Aortic smooth muscle cell (primary cell): Measurements from ENCODE around the gene ZNF428. TPM values are rescaled to one million over a fixed set of nuclear protein-coding genes. Genes with fewer than 3 reads are reported as not detected.

Experiments used
- total RNA-seq: library from RNA; depleted of rRNA; stranded (reverse); fragments of >200 nt; gene quantifications from 2 replicates; pipeline ENCODE4 v1.2.3, GENCODE V29; 2014

Gene ZNF428, protein sequence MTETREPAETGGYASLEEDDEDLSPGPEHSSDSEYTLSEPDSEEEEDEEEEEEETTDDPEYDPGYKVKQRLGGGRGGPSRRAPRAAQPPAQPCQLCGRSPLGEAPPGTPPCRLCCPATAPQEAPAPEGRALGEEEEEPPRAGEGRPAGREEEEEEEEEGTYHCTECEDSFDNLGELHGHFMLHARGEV
- total RNA-seq, result 39.4 and 43.3 TPM in 2 replicates

DNA sequence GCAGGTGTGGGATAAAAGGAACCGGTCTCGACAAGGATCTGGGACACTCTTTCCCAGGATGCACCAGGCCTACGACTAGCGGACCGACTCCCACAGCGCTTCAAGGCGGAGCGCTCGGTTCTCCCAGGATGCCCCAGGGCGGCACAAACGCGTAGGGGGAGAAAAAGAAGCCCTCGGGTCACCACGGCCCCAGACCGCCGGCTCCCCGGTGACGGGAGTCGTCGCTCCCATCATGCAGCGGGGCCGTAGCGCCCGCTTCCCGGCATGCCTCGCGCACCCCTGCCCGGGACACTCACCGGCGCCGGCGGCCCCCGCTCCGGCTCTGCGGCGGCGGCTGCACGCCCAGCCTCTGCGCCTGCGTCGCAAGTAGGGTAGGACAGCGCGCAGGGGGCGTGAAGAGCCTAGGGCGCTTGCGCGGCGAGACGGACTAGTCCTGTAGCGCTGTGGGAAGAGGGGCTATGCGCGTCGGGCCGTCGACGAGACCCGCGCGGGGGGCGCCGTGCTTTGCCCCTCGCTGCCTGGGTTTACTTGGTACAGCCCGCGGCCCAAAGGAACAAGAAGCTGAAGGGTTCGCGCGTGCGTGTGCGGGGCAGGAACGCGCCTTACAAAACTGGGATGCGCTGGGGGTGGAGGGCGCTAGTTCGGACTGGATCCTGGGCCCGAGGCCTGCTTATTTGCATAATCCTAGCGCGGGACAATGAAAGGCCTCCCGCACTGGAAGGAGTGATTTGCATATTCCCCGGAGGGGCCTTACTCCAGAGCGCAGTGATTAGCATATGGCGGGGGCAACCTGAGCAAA is at the start of gene ZNF428:
Gene ZNF428 (minus strand): TSS at position 368 of the 799 bp plus-strand sequence. CDS start 5,325 bp downstream, outside the sequence.

GRCh38 chr19:43639519-43640423 is 20.3 kb upstream of the ZNF428 start, which contains the start of gene CADM4:
Gene CADM4 (minus strand): TSS chr19:43639850. CDS start chr19:43639790, 60 bp downstream.

GRCh38 chr19:43611788-43612187 is 7.6 kb downstream of the ZNF428 start, which contains the start of gene SRRM5:
Gene SRRM5 (plus strand): TSS chr19:43612088. CDS start chr19:43612122, 34 bp downstream.

DNA sequence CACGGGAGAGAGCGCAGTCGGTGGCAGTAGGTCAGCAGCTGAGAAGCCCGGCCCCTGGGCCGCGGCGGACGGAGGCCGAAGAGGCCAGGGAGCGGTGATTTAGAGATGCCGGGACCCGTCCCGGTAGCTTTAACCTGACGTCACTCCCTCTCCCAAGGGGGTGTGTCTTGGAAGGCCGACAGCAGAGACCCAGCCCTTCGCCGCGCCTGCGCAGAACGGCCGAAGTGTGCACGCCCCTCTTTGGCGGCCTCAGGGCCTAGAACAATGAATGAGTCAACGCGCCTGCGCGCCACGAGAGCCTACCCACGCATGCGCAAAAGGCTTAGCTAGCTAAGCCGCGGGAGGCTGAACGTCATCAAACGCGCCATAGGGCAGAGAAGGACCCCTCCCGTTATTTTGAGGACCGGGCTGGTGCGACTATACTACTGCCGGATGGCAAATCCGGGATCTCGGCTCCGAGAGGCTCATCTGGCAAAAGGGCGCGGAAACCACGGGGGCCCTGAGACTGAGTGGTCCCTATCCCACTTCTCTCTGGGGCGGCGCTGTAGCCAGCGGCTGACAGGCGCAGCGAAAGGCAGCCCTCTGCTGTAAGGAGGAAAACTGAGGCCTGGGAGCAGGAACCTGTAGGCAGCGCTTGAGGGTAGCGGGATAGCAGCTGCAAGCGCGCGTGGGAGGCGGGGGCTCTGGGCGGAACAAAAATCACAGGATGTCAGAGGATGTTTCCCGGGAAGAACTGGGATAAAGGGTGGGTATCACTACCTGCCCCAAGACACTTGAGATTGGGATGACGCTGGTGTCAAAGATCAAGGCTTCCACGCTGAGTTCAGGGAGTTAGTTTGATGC is 23.2 kb downstream of the ZNF428 start, which contains the start of the genes IRGQ and ZNF576:
Gene IRGQ (minus strand): TSS at position 136 of the 843 bp plus-strand sequence. CDS start 796 bp downstream, outside the sequence.
Gene ZNF576 (plus strand): TSS at position 597 of the 843 bp plus-strand sequence. CDS start 514 bp downstream, outside the sequence.

DNA sequence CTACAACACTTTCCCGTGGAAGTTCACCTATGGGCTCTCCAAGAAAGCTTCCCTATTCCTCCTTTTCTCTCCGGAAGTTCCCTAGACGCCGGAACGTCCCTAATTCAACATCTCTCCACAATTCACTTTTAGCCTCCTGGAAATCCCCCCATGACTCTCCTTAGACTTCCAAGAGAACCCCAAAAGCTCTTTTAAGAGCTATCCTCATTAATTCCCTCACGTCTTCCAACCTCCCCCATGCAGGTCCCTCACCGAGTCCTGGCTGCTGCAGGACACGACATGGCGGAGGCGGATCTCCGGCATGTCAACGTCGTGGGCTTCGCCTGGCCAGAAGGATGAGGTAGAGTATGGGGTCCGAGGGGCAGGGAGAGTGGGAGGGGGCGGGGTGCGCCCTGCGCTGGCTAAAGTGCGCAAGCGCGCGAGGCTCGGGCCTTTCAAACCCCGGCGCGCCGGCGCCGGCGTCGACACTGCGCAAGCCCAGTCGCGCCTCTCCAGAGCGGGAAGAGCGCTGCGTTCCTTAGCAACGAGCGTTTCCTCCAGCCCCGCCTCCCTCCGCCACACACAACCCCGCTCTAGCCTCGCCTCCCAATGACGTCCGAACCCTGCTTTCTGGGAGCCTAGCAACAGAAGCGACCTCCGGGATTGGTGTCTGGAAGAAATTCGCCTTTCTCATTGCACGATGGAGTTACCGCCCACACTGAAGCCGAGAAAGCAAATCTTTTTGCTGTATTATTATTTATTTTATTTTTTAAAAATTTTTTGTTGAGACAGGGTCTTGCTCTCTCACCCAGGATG is 44.1 kb downstream of the ZNF428 start, which contains the start of the genes PINLYP and XRCC1:
Gene PINLYP (plus strand): TSS at position 646 of the 795 bp plus-strand sequence. CDS start 1,391 bp downstream, outside the sequence.
Gene XRCC1 (minus strand): TSS at position 372 of the 795 bp plus-strand sequence. CDS start 69 bp downstream, at position 303.

Other genes starting within 250 kb of the ZNF428 start
- not detected in 2 replicates for gene TEX101, start 204.7 kb downstream of the ZNF428 start, total RNA-seq
- gene LYPD3, start 154.0 kb downstream of the ZNF428 start, total RNA-seq, result 0.13 TPM in 1 of 2 replicates, not detected in the other
- 9.0 and 13.4 TPM in 2 replicates for gene PHLDB3, start 114.9 kb downstream of the ZNF428 start, total RNA-seq
- 95.8 and 104 TPM in 2 replicates for gene ETHE1, start 92.4 kb downstream of the ZNF428 start, total RNA-seq
- 0.25 and 0.26 TPM in 2 replicates for gene ZNF575, start 86.4 kb downstream of the ZNF428 start, total RNA-seq
- 14.1 and 14.7 TPM in 2 replicates for gene XRCC1, start 44.1 kb downstream of the ZNF428 start, total RNA-seq
- 2.2 and 5.3 TPM in 2 replicates for gene PINLYP, start 43.8 kb downstream of the ZNF428 start, total RNA-seq
- 18.8 and 21.5 TPM in 2 replicates for gene IRGQ, start 23.5 kb downstream of the ZNF428 start, total RNA-seq
- 8.3 and 9.1 TPM in 2 replicates for gene ZNF576, start 23.0 kb downstream of the ZNF428 start, total RNA-seq
- gene SRRM5, start 7.5 kb downstream of the ZNF428 start, total RNA-seq, result 0.06 TPM in 1 of 2 replicates, not detected in the other
- 0.68 and 1.1 TPM in 2 replicates for gene CADM4, start 20.2 kb upstream of the ZNF428 start, total RNA-seq
- gene PLAUR, start 50.5 kb upstream of the ZNF428 start, total RNA-seq, result 73.4 and 124 TPM in 2 replicates
- gene IRGC, start 96.4 kb upstream of the ZNF428 start, total RNA-seq, result not detected in 2 replicates
- gene SMG9, start 135.3 kb upstream of the ZNF428 start, total RNA-seq, result 9.9 and 13.9 TPM in 2 replicates
- gene KCNN4, start 161.3 kb upstream of the ZNF428 start, total RNA-seq, result 10.4 and 12.2 TPM in 2 replicates
- gene LYPD5, start 182.8 kb upstream of the ZNF428 start, total RNA-seq, result 0.31 and 0.40 TPM in 2 replicates
- 10.8 and 12.9 TPM in 2 replicates for gene ZNF283, start 207.7 kb upstream of the ZNF428 start, total RNA-seq